Measurements from ENCODE around the gene DNAH17.

GRCh38 chr17:78415821-78416711, 161.1 kb downstream of the DNAH17 start:
- TF ChIP-seq, protein P1, sequence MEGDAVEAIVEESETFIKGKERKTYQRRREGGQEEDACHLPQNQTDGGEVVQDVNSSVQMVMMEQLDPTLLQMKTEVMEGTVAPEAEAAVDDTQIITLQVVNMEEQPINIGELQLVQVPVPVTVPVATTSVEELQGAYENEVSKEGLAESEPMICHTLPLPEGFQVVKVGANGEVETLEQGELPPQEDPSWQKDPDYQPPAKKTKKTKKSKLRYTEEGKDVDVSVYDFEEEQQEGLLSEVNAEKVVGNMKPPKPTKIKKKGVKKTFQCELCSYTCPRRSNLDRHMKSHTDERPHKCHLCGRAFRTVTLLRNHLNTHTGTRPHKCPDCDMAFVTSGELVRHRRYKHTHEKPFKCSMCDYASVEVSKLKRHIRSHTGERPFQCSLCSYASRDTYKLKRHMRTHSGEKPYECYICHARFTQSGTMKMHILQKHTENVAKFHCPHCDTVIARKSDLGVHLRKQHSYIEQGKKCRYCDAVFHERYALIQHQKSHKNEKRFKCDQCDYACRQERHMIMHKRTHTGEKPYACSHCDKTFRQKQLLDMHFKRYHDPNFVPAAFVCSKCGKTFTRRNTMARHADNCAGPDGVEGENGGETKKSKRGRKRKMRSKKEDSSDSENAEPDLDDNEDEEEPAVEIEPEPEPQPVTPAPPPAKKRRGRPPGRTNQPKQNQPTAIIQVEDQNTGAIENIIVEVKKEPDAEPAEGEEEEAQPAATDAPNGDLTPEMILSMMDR (IDR thresholded peaks at IDR 0.05), result no peak
- no peak for TF ChIP-seq POLR2A (IDR thresholded peaks at IDR 0.05)

Measured in esophagus squamous epithelium (tissue), 4 donors.